MM.1S (cell line): ENCODE results near the gene ADSS2.

Experiments used
- CTCF ChIP-seq: fragments of 300-600 bp; sonication (generic); IDR thresholded peaks from 2 replicates; pipeline ENCODE4 v1.5.1; 2016; ENCODE audit warnings: antibody characterized with exemption, low read length, mixed read lengths
- EZH2 ChIP-seq: fragments of 300-600 bp; sonication (generic); optimal IDR thresholded peaks from 2 replicates; pipeline ENCODE3; 2017; ENCODE audit warnings: low read depth, mild to moderate bottlenecking, antibody characterized with exemption, low read length, mixed read lengths
- EZH2phosphoT487 ChIP-seq: fragments of 300-600 bp; sonication (generic); IDR thresholded peaks from 2 replicates; pipeline ENCODE4 v1.6.1; 2018; ENCODE audit warnings: antibody characterized with exemption, low read length

DNA sequence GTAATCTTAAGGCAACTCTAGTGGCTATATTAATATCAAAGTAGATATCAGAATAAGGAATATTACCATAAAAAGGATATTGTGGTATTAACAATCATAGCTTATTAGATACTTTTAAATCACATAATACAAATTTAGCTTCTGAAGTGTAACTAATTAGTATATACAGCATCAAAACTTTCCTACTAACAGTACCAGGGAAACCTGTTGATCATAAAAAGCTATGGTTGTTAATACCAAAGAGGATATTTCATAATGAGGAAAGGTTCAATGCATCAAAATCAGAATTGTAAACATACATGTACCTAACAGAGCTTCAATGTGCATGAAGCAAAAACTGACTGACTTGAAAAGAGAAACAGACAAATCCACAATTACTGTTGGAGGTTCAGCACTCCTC lies 24.1 kb downstream of the ADSS2 start:
- TF ChIP-seq CTCF (no peak), EZH2 (no peak), EZH2phosphoT487 (no peak)
